Measurements from ENCODE around the gene RAB4A. TPM values are rescaled to one million over a fixed set of nuclear protein-coding genes. Genes with fewer than 3 reads are reported as not detected.

RAB4A gene
- total and polyA plus RNA-seq, 2 of the 13 experiments (the other 11 are each of a cell fraction or from before 2014, with no cell fraction given): 56.0 to 80.1 TPM

DNA sequence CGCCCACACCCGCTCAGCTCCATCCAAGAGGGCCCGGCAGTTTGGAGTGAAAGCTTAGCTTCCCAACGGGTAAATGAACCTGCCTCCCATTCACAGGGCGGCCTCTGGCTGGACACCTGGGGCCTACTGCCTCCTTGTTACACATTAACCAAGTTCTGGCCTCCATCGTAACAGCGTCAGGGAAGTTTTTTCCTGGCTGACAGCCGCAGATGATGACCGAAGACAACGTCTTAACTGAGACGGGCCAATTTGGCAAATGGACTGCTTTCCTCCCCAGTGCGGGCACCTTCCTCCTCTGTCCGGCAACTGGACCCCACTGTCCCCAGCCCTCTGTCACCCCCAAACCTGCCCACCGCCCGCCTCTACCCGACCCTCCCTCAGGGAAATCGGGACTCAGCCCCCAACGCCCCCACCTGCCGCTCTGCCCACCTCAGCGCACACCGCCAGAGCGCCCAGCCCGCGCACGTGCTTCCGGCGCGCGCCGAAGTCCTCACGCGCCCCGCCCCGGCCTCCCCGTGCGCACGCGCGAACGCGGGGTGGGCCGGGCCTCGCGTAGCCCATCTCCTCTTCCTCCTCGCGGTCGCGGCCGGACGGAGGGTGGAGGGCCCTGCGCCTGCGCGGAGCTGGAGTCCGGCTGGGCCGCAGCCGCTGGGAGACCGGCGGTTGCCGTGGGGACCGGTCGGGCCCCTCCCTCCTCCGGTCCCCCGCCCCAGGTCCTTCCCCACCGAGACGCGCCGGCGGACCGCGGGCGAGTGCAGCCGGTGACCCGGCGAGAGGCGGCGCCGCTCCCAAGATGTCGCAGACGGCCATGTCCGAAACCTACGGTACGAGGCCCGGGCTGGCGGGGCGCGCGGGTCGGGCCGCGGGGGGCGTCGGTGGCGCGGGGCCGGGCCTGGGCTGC lies at the start of gene RAB4A (continued):
- peak; percentile 91; the same call in 1 of the 2 replicates for TF ChIP-seq ZNF841 (CRISPR knock-in tag; IDR thresholded peaks at IDR 0.05; ENCODE audit: borderline replicate concordance)
- TF ChIP-seq RELA (CRISPR knock-in tag; IDR thresholded peaks at IDR 0.05): peak; percentile 61; the same call in 1 of the 2 replicates
- TF ChIP-seq ZNF766 (CRISPR knock-in tag; IDR thresholded peaks at IDR 0.05; ENCODE audit: borderline replicate concordance): peak; percentile 75; the same call in 1 of the 2 replicates
- peak; percentile 79; the same call in 1 of the 2 replicates for TF ChIP-seq ZBTB21 (CRISPR knock-in tag; IDR thresholded peaks at IDR 0.05)
- no peak for TF ChIP-seq TCF12 (IDR thresholded peaks at IDR 0.05)
- peak; percentile 77; the same call in 1 of the 2 replicates for TF ChIP-seq TCF12 (CRISPR knock-in tag; IDR thresholded peaks at IDR 0.05)
- TF ChIP-seq ZKSCAN1 (IDR thresholded peaks at IDR 0.05; ENCODE audit: low read length): no peak
- TF ChIP-seq, protein P1, sequence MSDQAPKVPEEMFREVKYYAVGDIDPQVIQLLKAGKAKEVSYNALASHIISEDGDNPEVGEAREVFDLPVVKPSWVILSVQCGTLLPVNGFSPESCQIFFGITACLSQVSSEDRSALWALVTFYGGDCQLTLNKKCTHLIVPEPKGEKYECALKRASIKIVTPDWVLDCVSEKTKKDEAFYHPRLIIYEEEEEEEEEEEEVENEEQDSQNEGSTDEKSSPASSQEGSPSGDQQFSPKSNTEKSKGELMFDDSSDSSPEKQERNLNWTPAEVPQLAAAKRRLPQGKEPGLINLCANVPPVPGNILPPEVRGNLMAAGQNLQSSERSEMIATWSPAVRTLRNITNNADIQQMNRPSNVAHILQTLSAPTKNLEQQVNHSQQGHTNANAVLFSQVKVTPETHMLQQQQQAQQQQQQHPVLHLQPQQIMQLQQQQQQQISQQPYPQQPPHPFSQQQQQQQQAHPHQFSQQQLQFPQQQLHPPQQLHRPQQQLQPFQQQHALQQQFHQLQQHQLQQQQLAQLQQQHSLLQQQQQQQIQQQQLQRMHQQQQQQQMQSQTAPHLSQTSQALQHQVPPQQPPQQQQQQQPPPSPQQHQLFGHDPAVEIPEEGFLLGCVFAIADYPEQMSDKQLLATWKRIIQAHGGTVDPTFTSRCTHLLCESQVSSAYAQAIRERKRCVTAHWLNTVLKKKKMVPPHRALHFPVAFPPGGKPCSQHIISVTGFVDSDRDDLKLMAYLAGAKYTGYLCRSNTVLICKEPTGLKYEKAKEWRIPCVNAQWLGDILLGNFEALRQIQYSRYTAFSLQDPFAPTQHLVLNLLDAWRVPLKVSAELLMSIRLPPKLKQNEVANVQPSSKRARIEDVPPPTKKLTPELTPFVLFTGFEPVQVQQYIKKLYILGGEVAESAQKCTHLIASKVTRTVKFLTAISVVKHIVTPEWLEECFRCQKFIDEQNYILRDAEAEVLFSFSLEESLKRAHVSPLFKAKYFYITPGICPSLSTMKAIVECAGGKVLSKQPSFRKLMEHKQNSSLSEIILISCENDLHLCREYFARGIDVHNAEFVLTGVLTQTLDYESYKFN (CRISPR knock-in tag; conservative IDR thresholded peaks at IDR 0.05): peak; percentile 54; the same call in 1 of the 2 replicates
- 0 out of 4 replicates have a peak, but pooled peaks of 1 of the 2 experiments have one; percentile 31 for TF ChIP-seq KLF16 (CRISPR knock-in tag; IDR thresholded peaks at IDR 0.05)
- TF ChIP-seq ZNF333 (CRISPR knock-in tag; IDR thresholded peaks at IDR 0.05; ENCODE audit: borderline replicate concordance): peak; percentile 78; the same call in 1 of the 2 replicates
- no peak for TF ChIP-seq ZNF432 (CRISPR knock-in tag; IDR thresholded peaks at IDR 0.05; ENCODE audit: borderline replicate concordance)
- TF ChIP-seq BCL6 (CRISPR knock-in tag; IDR thresholded peaks at IDR 0.05): no peak
- TF ChIP-seq, protein P2, sequence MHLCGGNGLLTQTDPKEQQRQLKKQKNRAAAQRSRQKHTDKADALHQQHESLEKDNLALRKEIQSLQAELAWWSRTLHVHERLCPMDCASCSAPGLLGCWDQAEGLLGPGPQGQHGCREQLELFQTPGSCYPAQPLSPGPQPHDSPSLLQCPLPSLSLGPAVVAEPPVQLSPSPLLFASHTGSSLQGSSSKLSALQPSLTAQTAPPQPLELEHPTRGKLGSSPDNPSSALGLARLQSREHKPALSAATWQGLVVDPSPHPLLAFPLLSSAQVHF (CRISPR knock-in tag; IDR thresholded peaks at IDR 0.05): peak; percentile 93; the same call in 1 of the 2 replicates
- TF ChIP-seq, protein P3, sequence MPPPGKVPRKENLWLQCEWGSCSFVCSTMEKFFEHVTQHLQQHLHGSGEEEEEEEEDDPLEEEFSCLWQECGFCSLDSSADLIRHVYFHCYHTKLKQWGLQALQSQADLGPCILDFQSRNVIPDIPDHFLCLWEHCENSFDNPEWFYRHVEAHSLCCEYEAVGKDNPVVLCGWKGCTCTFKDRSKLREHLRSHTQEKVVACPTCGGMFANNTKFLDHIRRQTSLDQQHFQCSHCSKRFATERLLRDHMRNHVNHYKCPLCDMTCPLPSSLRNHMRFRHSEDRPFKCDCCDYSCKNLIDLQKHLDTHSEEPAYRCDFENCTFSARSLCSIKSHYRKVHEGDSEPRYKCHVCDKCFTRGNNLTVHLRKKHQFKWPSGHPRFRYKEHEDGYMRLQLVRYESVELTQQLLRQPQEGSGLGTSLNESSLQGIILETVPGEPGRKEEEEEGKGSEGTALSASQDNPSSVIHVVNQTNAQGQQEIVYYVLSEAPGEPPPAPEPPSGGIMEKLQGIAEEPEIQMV (CRISPR knock-in tag; IDR thresholded peaks at IDR 0.05; ENCODE audit: low read depth): peak; percentile 83
- TF ChIP-seq FLYWCH1 (CRISPR knock-in tag; IDR thresholded peaks at IDR 0.05): 0 out of 2 replicates have a peak, but pooled peaks have one; percentile 83
- TF ChIP-seq ZNF331 (CRISPR knock-in tag; IDR thresholded peaks at IDR 0.05): peak; percentile 76
- TF ChIP-seq MXI1 (IDR thresholded peaks at IDR 0.05; ENCODE audit: borderline replicate concordance, low read depth, low read length): peak; percentile 94; the same call in 2 of the 3 replicates
- TF ChIP-seq ZBTB1 (CRISPR knock-in tag; IDR thresholded peaks at IDR 0.05; ENCODE audit: borderline replicate concordance): no peak
- TF ChIP-seq ZBTB8A (CRISPR knock-in tag; IDR thresholded peaks at IDR 0.05; ENCODE audit: borderline replicate concordance, low read depth): no peak
- peak; percentile 30 for TF ChIP-seq SKI (IDR thresholded peaks at IDR 0.05; ENCODE audit: partially characterized antibody)
- 0 out of 2 replicates have a peak, but pooled peaks have one; percentile 29 for TF ChIP-seq SOX5 (CRISPR knock-in tag; IDR thresholded peaks at IDR 0.05; ENCODE audit: borderline replicate concordance)
- peak; percentile 94 for TF ChIP-seq BHLHE40 (IDR thresholded peaks at IDR 0.05; ENCODE audit: low read length)
- no peak for TF ChIP-seq SRF (IDR thresholded peaks at IDR 0.05; ENCODE audit: low read depth, low read length)
- TF ChIP-seq SMAD1 (CRISPR knock-in tag; IDR thresholded peaks at IDR 0.05; ENCODE audit: borderline replicate concordance, low read depth): no peak
- peak; percentile 81; the same call in 1 of the 2 replicates for TF ChIP-seq MEF2D (CRISPR knock-in tag; IDR thresholded peaks at IDR 0.05)

Data from HepG2 (cell line).